Astrocyte of the spinal cord (primary cell): ENCODE results near the gene SLC26A5.

Experiments used
- DNase-seq: peaks from one replicate; pipeline ENCODE4 v3.0.0; 2011; ENCODE audit warnings: low read depth, low spot score
- H3K4me3 ChIP-seq: 2 replicates; pipeline ENCODE4 v1.5.1; 2011; ENCODE audit warnings: low read depth, mild to moderate bottlenecking, low read length, moderate library complexity
- CTCF ChIP-seq: IDR thresholded peaks from 2 replicates; pipeline ENCODE4 v1.5.1; 2012; ENCODE audit warnings: low read depth, mild to moderate bottlenecking, low read length, inconsistent platforms
- in situ Hi-C: cut with HindIII; loops from 2 replicates; pipeline ENCODE4 v1.10.0; 2017; ENCODE audit warnings: low sequenced_read_pairs

Gene SLC26A5

GRCh38 chr7:103432712-103433111 is 13.3 kb downstream of the SLC26A5 start:
- H3K4me3 ChIP-seq, result no peak overlapping the region
- DNase-seq, result no peak
- in situ Hi-C loops, result no loop called here
- TF ChIP-seq CTCF, result no peak

DNA sequence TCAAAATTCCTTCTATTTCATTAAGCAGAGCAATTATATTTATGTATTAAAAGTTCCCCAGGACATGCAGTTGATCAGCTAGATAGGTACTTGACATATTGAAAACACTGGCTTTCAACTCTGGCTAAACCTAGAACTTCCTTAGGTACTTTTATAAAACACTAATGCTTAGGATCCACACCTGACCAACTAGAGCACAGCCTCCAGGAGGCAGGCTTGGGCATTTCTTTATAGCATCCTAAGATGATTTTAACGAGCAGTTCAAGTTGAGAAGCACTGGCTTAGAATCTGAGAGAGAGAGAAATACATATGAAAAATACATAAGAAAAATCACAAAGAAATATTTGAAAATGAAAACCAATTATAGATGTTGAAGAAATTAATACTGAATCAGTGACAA is 20.8 kb downstream of the SLC26A5 start:
- no peak for DNase-seq
- no peak overlapping the region for H3K4me3 ChIP-seq
- no peak for TF ChIP-seq CTCF
- in situ Hi-C loops, result no loop called here

DNA sequence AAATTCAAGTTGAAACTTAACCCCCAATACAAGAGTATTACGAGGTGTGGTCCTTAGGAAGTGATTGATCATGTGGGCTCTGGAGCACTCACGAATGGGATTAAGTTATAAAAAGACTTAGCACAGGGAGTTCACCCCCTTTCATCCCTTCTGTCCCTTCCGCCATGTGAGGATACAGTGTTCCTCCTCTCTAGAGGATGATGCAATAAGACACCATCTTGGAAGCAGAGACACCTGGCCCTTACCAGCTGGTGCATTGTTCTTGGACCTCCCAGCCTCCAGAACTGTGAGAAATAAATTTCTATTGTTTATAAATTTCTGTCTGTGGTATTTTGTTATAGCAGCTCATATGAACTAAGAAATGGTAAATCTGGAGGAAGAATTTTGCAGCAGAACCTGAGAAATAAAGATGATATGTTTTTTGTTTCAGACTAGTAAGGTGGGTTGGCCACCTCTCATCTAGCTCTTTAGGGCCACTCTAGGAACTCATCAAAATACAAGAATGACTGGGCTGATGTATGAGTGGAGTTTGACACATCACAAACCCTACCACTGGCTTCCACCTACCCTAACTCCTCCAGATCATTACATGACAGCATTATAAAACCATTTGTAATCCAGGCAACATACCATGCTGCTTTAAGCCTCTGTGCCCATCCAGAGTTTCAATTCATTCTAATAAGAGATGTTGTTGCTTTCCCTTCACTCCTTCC is 22.4 kb downstream of the SLC26A5 start:
- no peak for TF ChIP-seq CTCF
- in situ Hi-C loops, result no loop called here
- H3K4me3 ChIP-seq, result no peak overlapping the region
- no peak for DNase-seq

DNA sequence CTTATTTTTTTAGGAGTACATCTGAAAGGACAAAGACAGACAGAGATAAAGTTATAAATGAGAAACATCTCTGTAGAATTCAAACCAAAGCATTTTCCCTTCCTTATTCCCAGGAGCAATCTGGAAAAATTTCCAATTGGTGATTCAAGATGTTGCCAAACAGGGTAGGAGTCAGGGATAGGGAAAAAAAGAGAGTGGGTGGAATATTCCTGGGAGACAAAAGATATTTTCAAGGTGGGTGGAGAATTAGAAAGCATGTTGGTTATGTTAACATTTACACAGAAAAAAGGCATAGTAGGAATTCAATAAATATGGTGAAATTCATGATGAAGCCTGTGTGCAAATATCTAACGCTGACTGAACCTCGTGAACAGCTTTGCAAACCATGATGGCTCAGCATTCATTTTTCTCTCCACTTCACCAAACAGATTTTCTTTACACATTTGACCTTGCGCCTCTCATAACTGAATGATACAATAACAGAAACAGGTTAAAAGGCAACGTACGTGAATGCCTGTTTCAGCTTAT is 25.1 kb downstream of the SLC26A5 start:
- DNase-seq, result no peak
- no peak for TF ChIP-seq CTCF
- in situ Hi-C loops, result no loop called here
- no peak overlapping the region for H3K4me3 ChIP-seq

DNA sequence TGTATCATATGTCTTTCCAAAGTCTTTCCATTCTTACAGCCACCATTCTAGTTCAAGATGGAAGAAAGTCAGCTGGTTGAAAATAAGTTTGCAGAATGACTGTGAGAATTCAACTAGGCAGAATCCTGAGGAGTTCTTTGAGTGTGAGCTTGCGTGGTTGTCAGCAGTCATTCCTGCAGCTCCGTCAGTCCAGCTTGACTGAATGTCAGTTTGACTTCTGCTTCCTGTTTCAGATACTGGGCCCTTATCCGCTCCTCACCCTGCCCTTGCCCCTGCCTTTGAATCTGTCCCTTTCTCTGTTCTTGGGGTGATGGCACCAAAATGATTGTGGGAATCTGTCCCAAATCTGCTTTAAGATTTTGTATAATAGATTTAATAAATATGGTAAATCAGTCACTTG is 27.8 kb downstream of the SLC26A5 start:
- DNase-seq, result no peak
- no peak overlapping the region for H3K4me3 ChIP-seq
- no peak for TF ChIP-seq CTCF
- in situ Hi-C loops, result no loop called here

DNA sequence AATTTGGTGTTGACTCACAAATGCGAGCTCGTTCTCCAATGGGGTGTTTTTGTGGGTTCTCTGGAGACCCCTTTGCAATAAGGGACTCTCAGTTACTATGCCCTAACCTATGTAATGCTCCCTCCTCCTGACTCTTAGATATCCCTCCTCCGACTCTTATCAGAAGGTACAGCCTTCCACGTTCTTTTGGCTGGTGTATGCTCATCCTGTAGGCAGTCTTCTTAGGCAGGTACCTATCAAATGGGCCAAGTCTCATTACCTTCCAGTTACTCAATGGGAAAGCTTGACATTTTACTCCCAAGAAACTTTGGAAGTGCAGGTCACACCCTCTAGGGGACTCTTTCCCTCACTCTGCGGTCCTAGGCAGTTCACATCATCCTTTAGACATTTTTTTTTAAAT is 32.6 kb downstream of the SLC26A5 start:
- no peak for DNase-seq
- no peak overlapping the region for H3K4me3 ChIP-seq
- no peak for TF ChIP-seq CTCF
- in situ Hi-C loops, result no loop called here
